Prostate gland (tissue), 2 donors: Measurements from ENCODE around the gene DEK. TPM values are rescaled to one million over a fixed set of nuclear protein-coding genes. Genes with fewer than 3 reads are reported as not detected.

Experiments used
- DNase-seq: peaks from one replicate; pipeline ENCODE4 v3.0.0-alpha.2; 2019; ENCODE audit warnings: low spot score
- H3K27ac ChIP-seq, 2 donors: fragments of 200-600 bp; sonication (generic); 2 replicates each; pipeline ENCODE4 v1.5.1; 2017 to 2019
- H3K27me3 ChIP-seq: fragments of 200-600 bp; sonication (generic); replicated peaks from 2 replicates; pipeline ENCODE4 v1.5.1; 2019; ENCODE audit not compliant: insufficient read depth
- H3K36me3 ChIP-seq, 2 donors: fragments of 200-600 bp; sonication (generic); 1 replicate in 1 of 2; 2 replicates in 1 of 2; pipeline versions ENCODE4 v1.5.1 to v1.8.1; 2017 to 2019
- H3K4me1 ChIP-seq: fragments of 200-600 bp; sonication (generic); replicated peaks from 2 replicates; pipeline ENCODE4 v1.5.1; 2019
- H3K4me3 ChIP-seq, 2 donors: fragments of 200-600 bp; sonication (generic); 2 replicates each; pipeline ENCODE4 v1.5.1; 2017 to 2019
- H3K9me3 ChIP-seq: fragments of 200-600 bp; sonication (generic); 2 replicates; pipeline ENCODE4 v1.5.1; 2017
- POLR2A ChIP-seq: fragments of 450-650 bp; IDR thresholded peaks from one replicate; pipeline ENCODE4 v1.6.1; 2016; ENCODE audit warnings: antibody characterized with exemption, mild to moderate bottlenecking
- POLR2AphosphoS5 ChIP-seq: sonication (generic); formaldehyde crosslinking; IDR thresholded peaks from one replicate; pipeline ENCODE4 v1.6.1; 2017; ENCODE audit warnings: antibody characterized with exemption
- WGBS: methylation state at CpG from one replicate; pipeline ENCODE4 v1.1.5; 2018; 5-methylcytosine and 5-hydroxymethylcytosine counted together
- intact Hi-C: fragments of 100-400 bp; cut with DNase I; formaldehyde crosslinking; loops from one replicate; pipeline ENCODE4 v1.14.2; 2022
- total RNA-seq, 2 donors: library from RNA; depleted of rRNA; stranded (reverse); fragments of >200 nt; gene quantifications; one replicate each; pipeline ENCODE4 v1.1.0, GENCODE V29; 2016
- TF ChIP-seq, protein P1 (sequence below), 4 experiments: fragments of 200-600 bp in 2 of 4; fragments of 450-650 bp in 2 of 4; sonication (generic) in 2 of 4; IDR thresholded peaks; 1 replicate in 3 of 4; 2 replicates in 1 of 4; pipeline ENCODE4 v1.5.1; 2016 to 2019; ENCODE audit warnings: antibody characterized with exemption in 4 of 4, mild to moderate bottlenecking in 2 of 4, moderate library complexity in 2 of 4

The DEK gene
- total RNA-seq, 2 donors from 2014 or later = 74.1 to 133 TPM

DNA sequence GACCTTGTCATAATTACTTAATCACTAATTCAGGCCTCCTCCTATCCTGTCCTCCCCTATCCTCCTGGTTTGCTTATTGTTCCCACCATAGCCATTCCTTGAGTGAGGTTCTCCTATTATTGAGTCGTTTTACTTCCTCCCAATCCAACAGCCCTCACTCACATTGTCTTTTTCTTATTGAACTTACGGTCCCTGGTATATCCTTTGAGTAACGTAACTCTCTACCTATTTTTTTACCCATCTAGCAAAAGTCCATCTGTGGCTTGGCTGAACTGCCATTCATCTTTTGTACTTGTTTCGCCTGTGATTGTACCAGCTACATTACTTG lies 43.1 kb downstream of the DEK start:
- no peak overlapping the region for H3K4me3 ChIP-seq
- H3K36me3 ChIP-seq = no peaks in the 10 kb centered on the region
- H3K9me3 ChIP-seq = no peaks in the 10 kb centered on the region
- H3K27me3 ChIP-seq = no peaks in the 10 kb centered on the region
- H3K4me1 ChIP-seq = no peaks in the 10 kb centered on the region
- no peak overlapping the region for H3K27ac ChIP-seq
- WGBS = 89% methylated on average over 4 of the region's 4 CpGs
- TF ChIP-seq POLR2A = no peak
- TF ChIP-seq, protein P1, sequence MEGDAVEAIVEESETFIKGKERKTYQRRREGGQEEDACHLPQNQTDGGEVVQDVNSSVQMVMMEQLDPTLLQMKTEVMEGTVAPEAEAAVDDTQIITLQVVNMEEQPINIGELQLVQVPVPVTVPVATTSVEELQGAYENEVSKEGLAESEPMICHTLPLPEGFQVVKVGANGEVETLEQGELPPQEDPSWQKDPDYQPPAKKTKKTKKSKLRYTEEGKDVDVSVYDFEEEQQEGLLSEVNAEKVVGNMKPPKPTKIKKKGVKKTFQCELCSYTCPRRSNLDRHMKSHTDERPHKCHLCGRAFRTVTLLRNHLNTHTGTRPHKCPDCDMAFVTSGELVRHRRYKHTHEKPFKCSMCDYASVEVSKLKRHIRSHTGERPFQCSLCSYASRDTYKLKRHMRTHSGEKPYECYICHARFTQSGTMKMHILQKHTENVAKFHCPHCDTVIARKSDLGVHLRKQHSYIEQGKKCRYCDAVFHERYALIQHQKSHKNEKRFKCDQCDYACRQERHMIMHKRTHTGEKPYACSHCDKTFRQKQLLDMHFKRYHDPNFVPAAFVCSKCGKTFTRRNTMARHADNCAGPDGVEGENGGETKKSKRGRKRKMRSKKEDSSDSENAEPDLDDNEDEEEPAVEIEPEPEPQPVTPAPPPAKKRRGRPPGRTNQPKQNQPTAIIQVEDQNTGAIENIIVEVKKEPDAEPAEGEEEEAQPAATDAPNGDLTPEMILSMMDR (IDR thresholded peaks at IDR 0.05) = no peak
- no peak for TF ChIP-seq POLR2AphosphoS5
- DNase-seq = no peak
- intact Hi-C loops = no loop called here

DNA sequence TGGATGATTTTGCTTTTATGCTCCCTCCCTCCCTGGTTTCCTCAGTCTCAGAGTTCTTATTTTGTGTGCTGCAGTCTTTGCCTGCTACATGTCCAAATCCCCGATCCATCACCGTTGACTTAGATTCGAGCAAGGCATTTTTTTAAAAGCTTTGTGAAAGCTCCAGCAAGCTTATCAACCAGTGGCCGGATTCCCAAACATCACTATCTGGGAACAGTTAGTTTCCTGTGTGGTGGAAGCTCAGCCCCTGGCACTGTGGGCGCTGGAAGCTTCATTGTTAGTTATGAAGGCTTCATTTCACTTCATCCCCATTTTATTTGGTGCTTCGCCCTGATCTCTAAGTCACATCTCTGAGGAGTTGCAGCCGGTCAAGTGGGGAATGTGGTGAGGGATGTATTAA lies 44.7 kb downstream of the DEK start:
- Histone ChIP-seq H3K4me1 (no peaks in the 10 kb centered on the region), H3K36me3 (no peaks in the 10 kb centered on the region), H3K9me3 (no peaks in the 10 kb centered on the region), H3K27me3 (no peaks in the 10 kb centered on the region), H3K27ac (no peak overlapping the region), H3K4me3 (no peak overlapping the region)
- DNase-seq = no peak
- intact Hi-C loops = no loop called here
- no peak for TF ChIP-seq POLR2AphosphoS5
- no peak for TF ChIP-seq POLR2A
- TF ChIP-seq, protein P1 (IDR thresholded peaks at IDR 0.05) = no peak
- 16% methylated on average over 7 of the region's 7 CpGs for WGBS

DNA sequence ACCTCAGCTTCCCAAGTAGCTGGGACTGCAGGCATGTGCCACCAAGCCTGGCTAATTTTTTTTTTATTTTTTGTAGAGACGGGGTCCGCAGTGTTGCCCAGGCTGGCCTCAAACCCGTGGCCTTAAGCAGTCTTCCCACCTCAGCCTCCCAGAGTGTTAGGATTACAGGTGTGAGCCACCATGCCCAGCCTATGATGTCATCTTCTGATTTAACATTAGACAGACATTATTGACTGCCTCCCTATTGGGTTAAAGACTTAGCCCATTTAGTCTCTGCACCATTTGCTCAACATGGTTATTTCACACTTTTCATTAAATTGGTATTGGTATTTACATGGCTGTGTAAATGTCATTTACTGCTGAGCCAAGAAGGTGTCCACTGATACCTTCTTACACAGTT lies 46.1 kb downstream of the DEK start:
- intact Hi-C loops = no loop called here
- no peaks in the 10 kb centered on the region for H3K9me3 ChIP-seq
- H3K27me3 ChIP-seq = no peaks in the 10 kb centered on the region
- no peaks in the 10 kb centered on the region for H3K4me1 ChIP-seq
- no peak overlapping the region for H3K4me3 ChIP-seq
- no peak overlapping the region for H3K27ac ChIP-seq
- TF ChIP-seq, protein P1 (IDR thresholded peaks at IDR 0.05) = no peak
- TF ChIP-seq POLR2A (no peak), POLR2AphosphoS5 (no peak)
- 92% methylated on average over 3 of the region's 3 CpGs for WGBS
- no peaks in the 10 kb centered on the region for H3K36me3 ChIP-seq
- no peak for DNase-seq

DNA sequence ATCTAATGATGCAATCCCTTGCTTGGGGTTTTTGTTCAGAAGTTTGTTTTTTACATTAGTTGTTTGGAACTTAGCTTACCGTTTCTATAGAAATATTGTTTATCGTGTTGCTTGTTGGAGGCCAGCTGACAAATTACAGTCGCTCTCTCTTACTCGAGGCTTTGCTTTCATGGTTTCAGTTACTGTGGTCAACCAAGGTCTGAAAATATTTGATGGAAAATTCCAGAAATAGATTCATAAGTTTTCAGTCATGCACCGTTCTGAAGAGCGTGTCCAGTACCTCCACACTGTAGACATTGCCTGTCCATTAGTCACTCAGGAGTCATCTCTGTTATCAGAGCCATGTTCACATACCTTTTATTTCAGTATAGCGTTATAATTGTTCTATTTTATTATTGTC lies 47.9 kb downstream of the DEK start:
- Histone ChIP-seq H3K9me3 (no peaks in the 10 kb centered on the region), H3K4me3 (no peak overlapping the region), H3K4me1 (no peaks in the 10 kb centered on the region), H3K27me3 (no peaks in the 10 kb centered on the region), H3K27ac (no peak overlapping the region), H3K36me3 (no peaks in the 10 kb centered on the region)
- DNase-seq = no peak
- TF ChIP-seq POLR2A = no peak
- TF ChIP-seq, protein P1 (IDR thresholded peaks at IDR 0.05) = no peak
- no peak for TF ChIP-seq POLR2AphosphoS5
- WGBS = 90% methylated on average over 7 of the region's 7 CpGs
- intact Hi-C loops = no loop called here

DNA sequence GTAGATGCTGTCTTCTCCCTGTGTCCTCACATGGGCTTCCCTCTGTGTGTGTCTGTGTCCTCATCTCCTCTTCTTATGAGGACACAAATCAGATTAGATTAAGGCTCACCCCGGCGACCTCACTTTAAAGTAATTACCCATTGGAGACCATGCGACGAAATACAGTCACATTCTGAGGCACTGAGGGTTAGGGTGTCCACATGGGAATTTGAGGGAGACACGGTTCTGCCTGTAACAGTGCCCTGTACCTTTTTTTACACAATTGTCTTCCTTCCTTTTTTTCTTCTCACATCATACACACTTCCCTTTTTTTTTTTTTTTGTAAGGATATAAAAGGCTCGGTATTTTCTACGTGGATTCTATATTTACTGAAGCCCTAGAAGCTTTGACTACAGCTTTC lies 48.9 kb downstream of the DEK start:
- TF ChIP-seq, protein P1 (IDR thresholded peaks at IDR 0.05) = no peak
- TF ChIP-seq POLR2A = no peak
- TF ChIP-seq POLR2AphosphoS5 = no peak
- 87% methylated on average over 7 of the region's 7 CpGs for WGBS

More for the DNA sequence above, 48.9 kb downstream of the DEK start:
- H3K27ac ChIP-seq = no peak overlapping the region
- H3K27me3 ChIP-seq = no peaks in the 10 kb centered on the region
- H3K9me3 ChIP-seq = no peaks in the 10 kb centered on the region
- intact Hi-C loops = no loop called here
- no peaks in the 10 kb centered on the region for H3K36me3 ChIP-seq
- no peaks in the 10 kb centered on the region for H3K4me1 ChIP-seq
- DNase-seq = no peak
- no peak overlapping the region for H3K4me3 ChIP-seq
